LNCaP clone FGC (cell line): ENCODE measurements around the gene ORMDL1.
A peak's percentile ranks its signal among the peaks of the same experiment; 100 is the strongest.

Experiments
- DNase-seq: peaks from one replicate; pipeline ENCODE4 v3.0.0-alpha.2; 2011; ENCODE audit warnings: low read depth
- H3K4me3 ChIP-seq: 2 replicates; pipeline ENCODE4 v1.5.1; 2011; ENCODE audit warnings: mild to moderate bottlenecking, low read depth, low read length, control low read depth
- CTCF ChIP-seq: IDR thresholded peaks from 2 replicates; pipeline ENCODE4 v1.5.1; 2012; ENCODE audit warnings: mild to moderate bottlenecking; ENCODE audit not compliant: control insufficient read depth, insufficient read depth; ENCODE audit errors: extremely low read depth

ORMDL1 gene

GRCh38 chr2:189819297-189819704, 35.2 kb upstream of the ORMDL1 start:
- no peak for TF ChIP-seq CTCF
- no peak overlapping the region for H3K4me3 ChIP-seq
- DNase-seq: no peak

- H3K4me3 ChIP-seq: no peak overlapping the region
- no peak for TF ChIP-seq CTCF
- no peak for DNase-seq
Observed at GRCh38 chr2:189818249-189819038, 34.3 kb upstream of the ORMDL1 start.

- DNase-seq: no peak
- no peak overlapping the region for H3K4me3 ChIP-seq
- no peak for TF ChIP-seq CTCF
Observed at GRCh38 chr2:189803431-189803830, 19.3 kb upstream of the ORMDL1 start.

- TF ChIP-seq CTCF: no peak
- H3K4me3 ChIP-seq: no peak overlapping the region
- no peak for DNase-seq
Observed at GRCh38 chr2:189802396-189802912, 18.3 kb upstream of the ORMDL1 start.

GRCh38 chr2:189799531-189799930, 15.4 kb upstream of the ORMDL1 start:
- DNase-seq: no peak
- no peak for TF ChIP-seq CTCF
- H3K4me3 ChIP-seq: no peak overlapping the region

- no peak for DNase-seq
- no peak overlapping the region for H3K4me3 ChIP-seq
- TF ChIP-seq CTCF: no peak
Observed at GRCh38 chr2:189799030-189799331, 14.8 kb upstream of the ORMDL1 start.

- peak; percentile 26 for DNase-seq
- peak; percentile 57 for TF ChIP-seq CTCF
- H3K4me3 ChIP-seq: no peak overlapping the region
Observed at GRCh38 chr2:189798312-189799029, 14.3 kb upstream of the ORMDL1 start.
